Activated T-cell treated with anti-CD3 and anti-CD28 coated beads, Interleukin-2, amount 50 U/mL, for 1 hour (primary cell): ENCODE results near the gene CCL4.

Source experiments
- DNase-seq: peaks from one replicate; pipeline ENCODE4 v3.0.0-alpha.2; 2020

CCL4 gene

DNA sequence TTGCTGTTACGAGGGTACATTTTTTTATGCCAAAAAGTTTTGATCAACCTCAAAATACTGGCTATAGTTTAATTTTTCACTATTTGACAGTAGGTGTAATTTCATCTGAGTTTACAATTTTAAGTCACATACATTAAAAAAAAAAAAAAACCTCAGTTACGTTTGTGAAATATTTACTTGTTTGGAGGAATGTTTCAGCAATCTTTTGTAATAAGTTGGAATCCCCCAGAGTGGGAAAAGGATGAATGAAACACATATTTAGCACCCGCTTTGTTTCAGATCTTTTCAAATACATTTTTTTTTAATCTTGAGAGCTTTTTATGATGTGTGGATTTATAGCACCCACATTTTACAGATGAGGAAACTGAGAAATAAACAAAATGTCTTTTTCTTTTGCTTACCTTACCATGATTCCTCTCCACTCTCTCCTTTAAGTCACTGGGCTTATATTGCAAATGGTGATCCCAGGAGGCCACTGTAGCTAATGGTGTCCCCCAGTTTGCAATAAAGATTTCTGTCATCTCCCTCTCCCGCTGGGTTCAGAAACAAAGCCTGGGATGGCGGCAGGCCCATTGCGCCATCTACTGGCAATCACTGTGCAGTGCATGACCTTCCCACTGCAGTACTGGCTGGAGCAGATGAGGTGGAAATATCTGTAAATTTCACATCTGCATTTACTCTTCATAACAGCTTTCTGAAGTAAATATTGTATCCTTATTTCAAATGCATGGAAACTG is 45.1 kb downstream of the CCL4 start:
- DNase-seq, result peak; percentile 67

DNA sequence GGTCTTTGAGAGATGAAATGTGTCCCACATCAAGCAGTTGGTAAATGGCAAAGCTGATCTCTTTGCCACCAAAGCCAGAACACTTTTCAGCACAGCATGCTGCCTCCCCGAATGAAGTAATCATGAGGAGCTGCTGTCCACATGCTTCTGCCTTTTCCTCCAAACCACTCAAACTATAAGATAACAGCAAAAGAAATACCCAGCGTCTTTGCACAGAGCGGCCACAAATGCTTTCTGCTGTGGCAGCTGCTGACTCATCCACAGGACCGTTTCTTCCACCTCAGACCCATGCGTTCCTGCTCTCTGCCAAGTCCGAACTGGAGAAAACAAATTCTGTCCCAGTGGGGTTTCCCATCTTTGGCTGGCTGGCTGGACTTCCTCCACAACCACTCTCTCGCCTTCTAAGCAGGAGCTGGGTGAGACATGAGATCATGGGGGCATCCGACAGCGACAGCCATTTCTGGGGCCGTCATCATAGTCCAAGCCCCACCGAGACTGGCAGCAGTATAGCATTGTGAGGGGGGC is 45.7 kb downstream of the CCL4 start:
- DNase-seq, result no peak

DNA sequence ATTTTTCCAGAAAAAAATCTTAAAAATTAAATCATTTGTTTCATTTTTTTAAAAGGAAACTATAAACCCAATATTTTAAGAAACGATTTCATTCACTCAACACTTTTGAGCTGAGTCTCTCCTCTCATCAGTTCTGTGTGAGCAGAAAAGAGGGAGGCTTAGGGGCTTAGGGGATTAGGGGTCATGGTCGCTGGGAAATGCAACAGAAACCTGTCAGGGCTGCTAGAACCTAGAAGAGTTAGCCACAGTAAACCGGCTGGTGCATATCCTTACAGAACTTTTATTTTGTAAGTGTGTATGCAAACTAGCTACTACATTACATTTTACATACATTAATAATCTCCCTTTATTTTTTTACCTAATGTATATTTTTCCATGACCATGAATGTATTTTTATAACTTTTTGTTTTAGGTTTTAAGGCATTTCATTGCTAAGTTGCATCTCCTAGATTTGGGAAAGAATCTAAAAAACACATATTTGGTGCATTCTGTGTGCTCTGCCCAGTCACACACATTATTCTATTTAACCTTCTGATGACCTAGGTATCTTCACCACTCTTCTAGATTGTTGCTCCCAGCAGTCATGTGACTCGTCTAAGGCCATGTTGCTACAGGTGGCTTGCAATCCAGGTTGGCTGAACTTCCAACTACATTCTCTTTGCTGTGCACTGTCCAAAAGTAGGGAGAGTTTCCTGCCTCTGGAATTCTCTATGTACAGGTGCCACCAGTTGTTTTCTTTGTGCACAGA is 48.4 kb downstream of the CCL4 start:
- DNase-seq, result no peak

DNA sequence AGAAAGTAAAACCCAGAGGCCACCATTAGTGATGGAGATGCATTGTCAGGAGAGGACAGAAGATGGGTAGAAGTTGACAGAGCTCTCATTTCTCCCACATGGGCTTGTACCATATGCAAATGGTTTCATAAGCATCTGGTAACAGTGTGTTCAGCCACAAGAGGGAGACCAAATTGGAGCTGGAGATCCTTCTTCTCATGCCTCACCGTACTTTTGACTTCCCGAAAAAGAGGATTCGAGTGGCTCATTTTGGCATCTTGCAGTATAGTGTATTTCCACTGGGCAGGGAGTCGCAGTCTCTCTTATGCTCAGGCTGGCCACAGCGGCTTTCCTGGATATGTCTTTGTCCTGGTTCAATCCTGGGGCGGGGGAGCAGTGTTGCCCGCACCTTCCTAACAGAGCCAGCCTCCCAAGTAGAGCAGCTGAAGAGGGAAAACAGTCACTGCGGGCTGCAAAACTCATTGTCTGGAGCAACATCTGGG is 49.1 kb downstream of the CCL4 start:
- DNase-seq, result no peak

DNA sequence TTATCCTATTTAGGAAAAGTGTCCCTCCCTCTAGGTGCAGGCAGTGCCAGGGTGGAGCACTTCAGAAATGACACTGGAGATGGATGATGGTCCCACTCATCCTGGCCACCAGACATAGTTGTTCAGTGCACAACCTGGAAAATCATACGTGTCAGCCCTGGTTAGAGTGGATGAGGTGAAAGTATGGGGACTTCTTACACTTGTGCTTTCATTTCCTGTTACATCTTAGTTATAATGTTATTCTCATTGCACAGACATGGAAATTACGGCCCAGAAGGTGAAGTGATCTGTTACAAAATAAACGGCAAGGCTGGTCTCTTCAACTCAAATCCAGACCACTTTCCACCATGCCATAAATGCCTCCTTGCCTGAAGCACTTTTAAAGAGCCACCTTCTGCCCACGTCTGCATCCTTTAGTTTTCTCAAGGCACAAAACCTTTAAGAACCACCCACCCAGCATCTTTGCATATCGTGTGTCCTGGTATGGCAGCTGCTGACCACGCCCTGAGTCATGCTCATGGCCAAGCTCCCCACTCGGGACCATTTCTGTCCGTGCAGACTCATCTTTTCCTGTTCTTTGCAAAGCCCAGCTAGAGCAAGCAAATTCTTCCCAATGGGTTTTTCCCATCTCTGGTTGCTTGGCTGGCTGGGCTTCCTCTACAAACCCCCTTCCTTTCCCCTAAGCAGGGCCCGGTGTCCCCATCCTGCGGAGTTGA is 50.4 kb downstream of the CCL4 start:
- DNase-seq, result no peak
